Left renal pelvis (tissue), 4 donors: Measurements from ENCODE around the gene ST6GALNAC2. TPM values are rescaled to one million over a fixed set of nuclear protein-coding genes. Genes with fewer than 3 reads are reported as not detected.
"Not testable (repeated sequence)": the region's sequence is repeated elsewhere in the genome, so short reads cannot be mapped to it uniquely, and the experiment has no call there.

Experiments used
- DNase-seq, 4 donors: peaks; one replicate each; pipeline ENCODE4 v3.0.0-alpha.2; 2013; ENCODE audit warnings: low read depth in 4 of 4, low spot score in 3 of 4
- polyA plus RNA-seq, 4 donors: library from polyadenylated mRNA; unstranded; fragments of 120-200 nt; gene quantifications; one replicate each; pipeline ENCODE4 v1.2.1, GENCODE V29; 2013; ENCODE audit not compliant: insufficient read length in 4 of 4

The ST6GALNAC2 gene
- polyA plus RNA-seq, result 10 to 100 TPM in 3 of 4 donors, under 1 TPM in 1; 0.55 to 12.3 (median 11.3) TPM

- no peak for DNase-seq
These were observed at the start of gene ST6GALNAC2 for GRCh38 chr17:76585649-76586593. Gene ST6GALNAC2 (minus strand): TSS chr17:76585860. CDS start chr17:76585808, 52 bp downstream.

- no peak for DNase-seq
These were observed 49.4 kb upstream of the ST6GALNAC2 start for GRCh38 chr17:76635039-76635438.

GRCh38 chr17:76633628-76634328 lies 48.1 kb upstream of the ST6GALNAC2 start:
- no peak for DNase-seq

- peak in 1 of 4 donors; percentile 60 for DNase-seq
These were observed 46.3 kb upstream of the ST6GALNAC2 start for GRCh38 chr17:76631821-76632565.

GRCh38 chr17:76630151-76630550 lies 44.5 kb upstream of the ST6GALNAC2 start:
- DNase-seq, result no peak

- no peak for DNase-seq
These were observed 41.9 kb upstream of the ST6GALNAC2 start for GRCh38 chr17:76627510-76627909.

GRCh38 chr17:76626442-76626841 lies 40.8 kb upstream of the ST6GALNAC2 start:
- DNase-seq, result no peak

- no peak for DNase-seq
These were observed 39.8 kb upstream of the ST6GALNAC2 start for GRCh38 chr17:76625496-76625895.

- DNase-seq, result no peak
These were observed 37.8 kb upstream of the ST6GALNAC2 start for GRCh38 chr17:76623271-76624146.

GRCh38 chr17:76617838-76618237 lies 32.2 kb upstream of the ST6GALNAC2 start:
- no peak for DNase-seq

GRCh38 chr17:76614912-76615617 lies 29.4 kb upstream of the ST6GALNAC2 start:
- DNase-seq, result no peak

GRCh38 chr17:76614064-76614759 lies 28.6 kb upstream of the ST6GALNAC2 start:
- not testable (repeated sequence) for DNase-seq

GRCh38 chr17:76612977-76613851 lies 27.6 kb upstream of the ST6GALNAC2 start:
- DNase-seq, result no peak

GRCh38 chr17:76612465-76612864 lies 26.8 kb upstream of the ST6GALNAC2 start:
- DNase-seq, result no peak

- no peak for DNase-seq
These were observed 26.1 kb upstream of the ST6GALNAC2 start for GRCh38 chr17:76611758-76612157.

- DNase-seq, result not testable (repeated sequence)
These were observed 25.6 kb upstream of the ST6GALNAC2 start for GRCh38 chr17:76611080-76611749.

GRCh38 chr17:76606685-76607084 lies 21.0 kb upstream of the ST6GALNAC2 start:
- not testable (repeated sequence) for DNase-seq
